GM12878 (cell line): ENCODE data around the gene BRCA2. TPM values are rescaled to one million over a fixed set of nuclear protein-coding genes. Genes with fewer than 3 reads are reported as not detected.

Source experiments
- ATF7 ChIP-seq: fragments of 450-650 bp; IDR thresholded peaks from 2 replicates; pipeline ENCODE4 v1.6.1; 2016; ENCODE audit warnings: low read depth, mild to moderate bottlenecking
- BACH1 ChIP-seq: fragments of 450-650 bp; IDR thresholded peaks from 2 replicates; pipeline ENCODE4 v1.6.1; 2017; ENCODE audit warnings: mild to moderate bottlenecking, borderline replicate concordance
- CREB1 ChIP-seq: IDR thresholded peaks from 2 replicates; pipeline ENCODE4 v1.6.1; 2012; ENCODE audit warnings: low read depth, mild to moderate bottlenecking, inconsistent platforms
- EP300 ChIP-seq, 2 experiments: fragments of 150-350 bp in 1 of 2; IDR thresholded peaks; 2 replicates each; pipeline ENCODE4 v1.6.1; 2011 to 2012; ENCODE audit warnings: low read depth in 2 of 2, low read length in 2 of 2, borderline replicate concordance in 1 of 2, improper control_type of control experiment in 1 of 2, inconsistent platforms in 1 of 2; ENCODE audit not compliant: control insufficient read depth in 1 of 2
- ESRRA ChIP-seq: IDR thresholded peaks from 2 replicates; pipeline ENCODE4 v1.6.1; 2012; ENCODE audit warnings: mild to moderate bottlenecking, low read length, improper control_type of control experiment
- ETV6 ChIP-seq, 2 experiments: fragments of 450-650 bp in 1 of 2; IDR thresholded peaks in 1 of 2; conservative IDR thresholded peaks in 1 of 2; 2 replicates each; pipeline ENCODE4 v1.6.1; 2014; ENCODE audit warnings: antibody characterized with exemption in 1 of 2, borderline replicate concordance in 1 of 2, low read depth in 1 of 2, mild to moderate bottlenecking in 1 of 2, moderate library complexity in 1 of 2
- FOS ChIP-seq: IDR thresholded peaks from 3 replicates; pipeline ENCODE4 v1.6.1; 2011; ENCODE audit warnings: borderline replicate concordance; ENCODE audit not compliant: insufficient read length; ENCODE audit errors: extremely low read depth
- HDAC2 ChIP-seq: fragments of 200-600 bp; sonication (generic); IDR thresholded peaks from 2 replicates; pipeline ENCODE4 v1.6.1; 2017
- HDGF ChIP-seq: fragments of 450-650 bp; IDR thresholded peaks from 2 replicates; pipeline ENCODE4 v1.6.1; 2016; ENCODE audit warnings: antibody characterized with exemption
- IRF4 ChIP-seq: IDR thresholded peaks from 2 replicates; pipeline ENCODE4 v1.6.1; 2011; ENCODE audit warnings: low read depth, low read length
- JUNB ChIP-seq: IDR thresholded peaks from 2 replicates; pipeline ENCODE4 v1.6.1; 2016; ENCODE audit warnings: antibody characterized with exemption, mild to moderate bottlenecking
- KLF5 ChIP-seq: fragments of 450-650 bp; IDR thresholded peaks from 2 replicates; pipeline ENCODE4 v1.6.1; 2014; ENCODE audit warnings: mild to moderate bottlenecking; ENCODE audit not compliant: partially characterized antibody
- NFXL1 ChIP-seq: fragments of 450-650 bp; IDR thresholded peaks from 2 replicates; pipeline ENCODE4 v1.6.1; 2017; ENCODE audit warnings: antibody characterized with exemption, mild to moderate bottlenecking, borderline replicate concordance
- NRF1 ChIP-seq: conservative IDR thresholded peaks from 2 replicates; pipeline ENCODE4 v1.6.1; 2011; ENCODE audit warnings: mild to moderate bottlenecking, low read depth, low read length, improper control_type of control experiment
- PML ChIP-seq: IDR thresholded peaks from 2 replicates; pipeline ENCODE4 v1.6.1; 2012; ENCODE audit warnings: low read length, inconsistent platforms
- POLR2AphosphoS2 ChIP-seq: IDR thresholded peaks from 2 replicates; pipeline ENCODE4 v1.6.1; 2011; ENCODE audit warnings: low read depth, mild to moderate bottlenecking, low read length, improper control_type of control experiment, moderate library complexity
- POLR2AphosphoS5 ChIP-seq: IDR thresholded peaks from 2 replicates; pipeline ENCODE4 v1.6.1; 2011; ENCODE audit warnings: mild to moderate bottlenecking, low read length, inconsistent platforms
- SIN3A ChIP-seq: IDR thresholded peaks from 2 replicates; pipeline ENCODE4 v1.6.1; 2012; ENCODE audit warnings: low read depth, low read length, improper control_type of control experiment
- SP1 ChIP-seq: IDR thresholded peaks from one replicate; pipeline ENCODE4 v1.6.1; 2011; ENCODE audit warnings: low read depth, low read length
- TCF7 ChIP-seq: IDR thresholded peaks from 2 replicates; pipeline ENCODE4 v1.6.1; 2014; ENCODE audit warnings: antibody characterized with exemption, borderline replicate concordance
- ZSCAN29 ChIP-seq: fragments of 450-650 bp; IDR thresholded peaks from 2 replicates; pipeline ENCODE4 v1.6.1; 2017; ENCODE audit warnings: mild to moderate bottlenecking, moderate library complexity
- polyA plus RNA-seq, 11 experiments: library from polyadenylated mRNA; depleted of rRNA in 4 of 11; unstranded in 6 of 11; stranded (reverse) in 5 of 11; fragments of >200 nt; fragmentation: Nextera tagmentation in 4 of 11; fragmentation: Illumina TruSeq in 1 of 11; extraction: Ambion mirVana in 4 of 11; extraction: Trizol in 1 of 11; gene quantifications; 1 replicate in 1 of 11; 2 replicates in 10 of 11; pipeline versions ENCODE4 v1.2.1 to v1.2.3, GENCODE V29; 2011 to 2016; ENCODE audit warnings: inconsistent platforms in 2 of 11, missing spikeins in 2 of 11, low read depth in 1 of 11
- total RNA-seq, 4 experiments: library from RNA; depleted of rRNA in 3 of 4; stranded (reverse); fragments of >200 nt in 3 of 4; fragmentation: Illumina TruSeq in 1 of 4; extraction: Trizol in 1 of 4; gene quantifications; 2 replicates each; pipeline versions ENCODE4 v1.2.1 to v1.2.3, GENCODE V29; 2013 to 2021
- TF ChIP-seq, protein P1 (sequence below): IDR thresholded peaks from 2 replicates; pipeline ENCODE4 v1.6.1; 2011; ENCODE audit warnings: borderline replicate concordance, low read depth, mild to moderate bottlenecking, moderate library complexity, mixed read lengths, low read length; ENCODE audit not compliant: insufficient read depth; ENCODE audit errors: extremely low read length
- TF ChIP-seq, protein P2 (sequence below): fragments of 450-650 bp; formaldehyde crosslinking; IDR thresholded peaks from 2 replicates; pipeline ENCODE4 v1.4.0; 2022; ENCODE audit warnings: mild to moderate bottlenecking, moderate library complexity
- TF ChIP-seq, protein P3 (sequence below): IDR thresholded peaks from 2 replicates; pipeline ENCODE4 v1.6.1; 2011; ENCODE audit warnings: low read depth, low read length, improper control_type of control experiment, borderline replicate concordance

Gene BRCA2
- total and polyA plus RNA-seq, 10 of the 15 experiments (the other 5 are each of a cell fraction or from before 2014, with no cell fraction given), result 7.6 to 42.2 (median 23.9) TPM

DNA sequence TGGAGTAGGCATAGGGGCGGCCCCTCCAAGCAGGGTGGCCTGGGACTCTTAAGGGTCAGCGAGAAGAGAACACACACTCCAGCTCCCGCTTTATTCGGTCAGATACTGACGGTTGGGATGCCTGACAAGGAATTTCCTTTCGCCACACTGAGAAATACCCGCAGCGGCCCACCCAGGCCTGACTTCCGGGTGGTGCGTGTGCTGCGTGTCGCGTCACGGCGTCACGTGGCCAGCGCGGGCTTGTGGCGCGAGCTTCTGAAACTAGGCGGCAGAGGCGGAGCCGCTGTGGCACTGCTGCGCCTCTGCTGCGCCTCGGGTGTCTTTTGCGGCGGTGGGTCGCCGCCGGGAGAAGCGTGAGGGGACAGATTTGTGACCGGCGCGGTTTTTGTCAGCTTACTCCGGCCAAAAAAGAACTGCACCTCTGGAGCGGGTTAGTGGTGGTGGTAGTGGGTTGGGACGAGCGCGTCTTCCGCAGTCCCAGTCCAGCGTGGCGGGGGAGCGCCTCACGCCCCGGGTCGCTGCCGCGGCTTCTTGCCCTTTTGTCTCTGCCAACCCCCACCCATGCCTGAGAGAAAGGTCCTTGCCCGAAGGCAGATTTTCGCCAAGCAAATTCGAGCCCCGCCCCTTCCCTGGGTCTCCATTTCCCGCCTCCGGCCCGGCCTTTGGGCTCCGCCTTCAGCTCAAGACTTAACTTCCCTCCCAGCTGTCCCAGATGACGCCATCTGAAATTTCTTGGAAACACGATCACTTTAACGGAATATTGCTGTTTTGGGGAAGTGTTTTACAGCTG, at the start of gene BRCA2, which contains the start of gene ZAR1L (continued):
- TF ChIP-seq KLF5, result no peak
- TF ChIP-seq, protein P1, sequence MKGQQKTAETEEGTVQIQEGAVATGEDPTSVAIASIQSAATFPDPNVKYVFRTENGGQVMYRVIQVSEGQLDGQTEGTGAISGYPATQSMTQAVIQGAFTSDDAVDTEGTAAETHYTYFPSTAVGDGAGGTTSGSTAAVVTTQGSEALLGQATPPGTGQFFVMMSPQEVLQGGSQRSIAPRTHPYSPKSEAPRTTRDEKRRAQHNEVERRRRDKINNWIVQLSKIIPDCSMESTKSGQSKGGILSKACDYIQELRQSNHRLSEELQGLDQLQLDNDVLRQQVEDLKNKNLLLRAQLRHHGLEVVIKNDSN, result peak; percentile 99
- TF ChIP-seq POLR2AphosphoS5, result peak; percentile 96
- TF ChIP-seq ATF7, result peak; percentile 89
- TF ChIP-seq TCF7, result peak; percentile 26; the same call in 1 of the 2 replicates
- TF ChIP-seq HDAC2, result no peak
- no peak for TF ChIP-seq ZSCAN29
- TF ChIP-seq SP1, result peak; percentile 19
- TF ChIP-seq SIN3A, result peak; percentile 99
- no peak; a peak in 1 of 4 replicates for TF ChIP-seq EP300 (IDR thresholded peaks at IDR 0.05; ENCODE audit: borderline replicate concordance in 1 of 2, control insufficient read depth in 1 of 2, low read depth in 2 of 2, low read length in 2 of 2)
- TF ChIP-seq FOS, result no peak
- TF ChIP-seq IRF4, result peak; percentile 60; the same call in 1 of the 2 replicates
- TF ChIP-seq NFXL1, result no peak
- no peak for TF ChIP-seq ETV6 (conservative IDR thresholded peaks at IDR 0.05 in 1 of 2, IDR thresholded peaks at IDR 0.05 in 1 of 2; ENCODE audit: borderline replicate concordance in 1 of 2, low read depth in 1 of 2)
- TF ChIP-seq POLR2AphosphoS2, result peak; percentile 65; the same call in 1 of the 2 replicates
- TF ChIP-seq NRF1, result peak; percentile 17; the same call in 1 of the 2 replicates
- TF ChIP-seq JUNB, result no peak
- peak; percentile 27; the same call in 1 of the 2 replicates for TF ChIP-seq HDGF
- no peak for TF ChIP-seq ESRRA
- peak; percentile 96 for TF ChIP-seq CREB1
- TF ChIP-seq PML, result peak; percentile 88
- TF ChIP-seq, protein P2, sequence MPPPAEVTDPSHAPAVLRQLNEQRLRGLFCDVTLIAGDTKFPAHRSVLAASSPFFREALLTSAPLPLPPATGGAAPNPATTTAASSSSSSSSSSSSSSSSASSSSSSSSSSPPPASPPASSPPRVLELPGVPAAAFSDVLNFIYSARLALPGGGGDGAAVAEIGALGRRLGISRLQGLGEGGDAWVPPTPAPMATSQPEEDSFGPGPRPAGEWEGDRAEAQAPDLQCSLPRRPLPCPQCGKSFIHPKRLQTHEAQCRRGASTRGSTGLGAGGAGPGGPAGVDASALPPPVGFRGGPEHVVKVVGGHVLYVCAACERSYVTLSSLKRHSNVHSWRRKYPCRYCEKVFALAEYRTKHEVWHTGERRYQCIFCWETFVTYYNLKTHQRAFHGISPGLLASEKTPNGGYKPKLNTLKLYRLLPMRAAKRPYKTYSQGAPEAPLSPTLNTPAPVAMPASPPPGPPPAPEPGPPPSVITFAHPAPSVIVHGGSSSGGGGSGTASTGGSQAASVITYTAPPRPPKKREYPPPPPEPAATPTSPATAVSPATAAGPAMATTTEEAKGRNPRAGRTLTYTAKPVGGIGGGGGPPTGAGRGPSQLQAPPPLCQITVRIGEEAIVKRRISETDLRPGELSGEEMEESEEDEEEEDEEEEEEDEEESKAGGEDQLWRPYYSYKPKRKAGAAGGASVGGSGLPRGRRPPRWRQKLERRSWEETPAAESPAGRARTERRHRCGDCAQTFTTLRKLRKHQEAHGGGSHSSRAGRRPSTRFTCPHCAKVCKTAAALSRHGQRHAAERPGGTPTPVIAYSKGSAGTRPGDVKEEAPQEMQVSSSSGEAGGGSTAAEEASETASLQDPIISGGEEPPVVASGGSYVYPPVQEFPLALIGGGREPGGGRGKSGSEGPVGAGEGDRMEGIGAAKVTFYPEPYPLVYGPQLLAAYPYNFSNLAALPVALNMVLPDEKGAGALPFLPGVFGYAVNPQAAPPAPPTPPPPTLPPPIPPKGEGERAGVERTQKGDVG (CRISPR knock-in tag), result no peak
- TF ChIP-seq, protein P3, sequence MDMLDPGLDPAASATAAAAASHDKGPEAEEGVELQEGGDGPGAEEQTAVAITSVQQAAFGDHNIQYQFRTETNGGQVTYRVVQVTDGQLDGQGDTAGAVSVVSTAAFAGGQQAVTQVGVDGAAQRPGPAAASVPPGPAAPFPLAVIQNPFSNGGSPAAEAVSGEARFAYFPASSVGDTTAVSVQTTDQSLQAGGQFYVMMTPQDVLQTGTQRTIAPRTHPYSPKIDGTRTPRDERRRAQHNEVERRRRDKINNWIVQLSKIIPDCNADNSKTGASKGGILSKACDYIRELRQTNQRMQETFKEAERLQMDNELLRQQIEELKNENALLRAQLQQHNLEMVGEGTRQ, result peak; percentile 95
- TF ChIP-seq BACH1, result no peak; the same call in none of the 2 replicates
